Activated CD8-positive, alpha-beta T cell treated with anti-CD3 and anti-CD28 coated beads for 36 hours (primary cell): ENCODE measurements around the gene PMEPA1. TPM values are rescaled to one million over a fixed set of nuclear protein-coding genes. Genes with fewer than 3 reads are reported as not detected.

ENCODE experiments used
- ATAC-seq: fragments of 200-7000 bp; cut with Tn5 transposase; one replicate; pipeline ENCODE4 v1.10.0; 2021; ENCODE audit warnings: mild to moderate bottlenecking, moderate library complexity
- CTCF ChIA-PET: fragments of 350-600 bp; sonication (Branson Sonifier 250); formaldehyde crosslinking; loops from one replicate; lab custom pipeline; 2021; ENCODE audit warnings: antibody characterized with exemption; lab: Charles Lee
- POLR2A ChIA-PET: fragments of 350-600 bp; sonication (Branson Sonifier 250); formaldehyde crosslinking; loops from one replicate; lab custom pipeline; 2021; ENCODE audit warnings: antibody characterized with exemption; lab: Charles Lee
- DNase-seq: peaks from one replicate; pipeline ENCODE4 v3.0.0-alpha.2; 2020
- H3K27ac Mint-ChIP-seq: one replicate; pipeline ENCODE4 v1.8.0; 2021; ENCODE audit warnings: mild to moderate bottlenecking, mixed read lengths
- H3K27me3 Mint-ChIP-seq: one replicate; pipeline ENCODE4 v1.8.0; 2021; ENCODE audit warnings: mixed read lengths
- H3K36me3 Mint-ChIP-seq: one replicate; pipeline ENCODE4 v1.8.0; 2021; ENCODE audit warnings: low read depth, mixed read lengths
- H3K4me1 Mint-ChIP-seq: one replicate; pipeline ENCODE4 v1.8.0; 2021; ENCODE audit warnings: low read depth, mixed read lengths
- H3K4me3 Mint-ChIP-seq: one replicate; pipeline ENCODE4 v1.8.0; 2021; ENCODE audit warnings: mild to moderate bottlenecking, moderate library complexity, mixed read lengths
- H3K9me3 Mint-ChIP-seq: one replicate; pipeline ENCODE4 v1.8.0; 2021; ENCODE audit warnings: mixed read lengths
- intact Hi-C: fragments of 100-400 bp; cut with micrococcal nuclease; formaldehyde crosslinking; loops from one replicate; pipeline ENCODE4 v1.10.0; 2022
- total RNA-seq, 2 experiments: library from RNA; stranded (reverse); gene quantifications; one replicate each; pipeline ENCODE4 v1.2.3, GENCODE V29; 2021
- TF ChIP-seq, protein P1 (sequence below): fragments of 200-600 bp; IDR thresholded peaks from one replicate; pipeline ENCODE4 v1.8.0; 2022; ENCODE audit warnings: antibody characterized with exemption, mild to moderate bottlenecking

PMEPA1 gene
- total RNA-seq, 2 experiments from 2014 or later: 1.7 to 2.0 TPM

DNA sequence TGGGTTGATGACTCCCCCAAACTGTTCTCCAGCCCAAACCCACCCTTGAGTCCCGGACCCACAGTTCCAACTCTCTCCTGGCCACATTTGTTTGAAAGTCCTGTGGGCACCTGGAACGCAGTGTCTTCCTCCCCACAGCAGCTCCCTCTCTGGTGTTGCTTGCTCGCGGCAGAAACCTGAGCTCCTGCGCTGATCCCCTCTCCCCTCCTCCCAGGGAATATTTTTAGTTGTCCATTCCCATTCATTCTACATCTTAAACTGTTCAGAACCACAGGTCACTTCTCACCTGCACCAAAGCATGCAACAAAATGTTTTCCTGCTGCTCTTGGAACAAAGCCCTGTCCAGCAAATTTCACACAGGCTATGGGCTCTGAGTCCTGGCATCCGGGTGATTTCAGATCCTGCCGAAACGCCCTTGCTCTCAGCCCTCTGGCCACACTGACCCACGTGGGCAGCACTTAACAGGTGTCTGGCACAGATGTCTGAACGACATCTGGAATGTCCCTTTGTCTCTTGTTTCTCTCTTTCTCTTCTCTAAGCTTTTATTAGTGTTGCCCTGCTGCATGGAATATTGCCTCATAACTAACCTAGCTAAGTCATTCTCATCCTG is 27.0 kb upstream of the PMEPA1 start:
- ATAC-seq (no peak), DNase-seq (no peak)
- H3K36me3 Mint-ChIP-seq: no peaks in the 10 kb centered on the region
- TF ChIP-seq, protein P1, sequence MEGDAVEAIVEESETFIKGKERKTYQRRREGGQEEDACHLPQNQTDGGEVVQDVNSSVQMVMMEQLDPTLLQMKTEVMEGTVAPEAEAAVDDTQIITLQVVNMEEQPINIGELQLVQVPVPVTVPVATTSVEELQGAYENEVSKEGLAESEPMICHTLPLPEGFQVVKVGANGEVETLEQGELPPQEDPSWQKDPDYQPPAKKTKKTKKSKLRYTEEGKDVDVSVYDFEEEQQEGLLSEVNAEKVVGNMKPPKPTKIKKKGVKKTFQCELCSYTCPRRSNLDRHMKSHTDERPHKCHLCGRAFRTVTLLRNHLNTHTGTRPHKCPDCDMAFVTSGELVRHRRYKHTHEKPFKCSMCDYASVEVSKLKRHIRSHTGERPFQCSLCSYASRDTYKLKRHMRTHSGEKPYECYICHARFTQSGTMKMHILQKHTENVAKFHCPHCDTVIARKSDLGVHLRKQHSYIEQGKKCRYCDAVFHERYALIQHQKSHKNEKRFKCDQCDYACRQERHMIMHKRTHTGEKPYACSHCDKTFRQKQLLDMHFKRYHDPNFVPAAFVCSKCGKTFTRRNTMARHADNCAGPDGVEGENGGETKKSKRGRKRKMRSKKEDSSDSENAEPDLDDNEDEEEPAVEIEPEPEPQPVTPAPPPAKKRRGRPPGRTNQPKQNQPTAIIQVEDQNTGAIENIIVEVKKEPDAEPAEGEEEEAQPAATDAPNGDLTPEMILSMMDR: no peak
- no peaks in the 10 kb centered on the region for H3K9me3 Mint-ChIP-seq
- H3K27me3 Mint-ChIP-seq: peaks cover 8% of the 10 kb centered on the region
- no peaks in the 10 kb centered on the region for H3K4me1 Mint-ChIP-seq
- no peak overlapping the region for H3K4me3 Mint-ChIP-seq
- H3K27ac Mint-ChIP-seq: no peak overlapping the region
- POLR2A ChIA-PET: interaction anchor here (1.2 kb wide), 1 partner anchor 55 kb away, joined by 3 read pairs; no protein-coding TSS in a partner anchor
- CTCF ChIA-PET: no interaction called here
- intact Hi-C loops: no loop called here

DNA sequence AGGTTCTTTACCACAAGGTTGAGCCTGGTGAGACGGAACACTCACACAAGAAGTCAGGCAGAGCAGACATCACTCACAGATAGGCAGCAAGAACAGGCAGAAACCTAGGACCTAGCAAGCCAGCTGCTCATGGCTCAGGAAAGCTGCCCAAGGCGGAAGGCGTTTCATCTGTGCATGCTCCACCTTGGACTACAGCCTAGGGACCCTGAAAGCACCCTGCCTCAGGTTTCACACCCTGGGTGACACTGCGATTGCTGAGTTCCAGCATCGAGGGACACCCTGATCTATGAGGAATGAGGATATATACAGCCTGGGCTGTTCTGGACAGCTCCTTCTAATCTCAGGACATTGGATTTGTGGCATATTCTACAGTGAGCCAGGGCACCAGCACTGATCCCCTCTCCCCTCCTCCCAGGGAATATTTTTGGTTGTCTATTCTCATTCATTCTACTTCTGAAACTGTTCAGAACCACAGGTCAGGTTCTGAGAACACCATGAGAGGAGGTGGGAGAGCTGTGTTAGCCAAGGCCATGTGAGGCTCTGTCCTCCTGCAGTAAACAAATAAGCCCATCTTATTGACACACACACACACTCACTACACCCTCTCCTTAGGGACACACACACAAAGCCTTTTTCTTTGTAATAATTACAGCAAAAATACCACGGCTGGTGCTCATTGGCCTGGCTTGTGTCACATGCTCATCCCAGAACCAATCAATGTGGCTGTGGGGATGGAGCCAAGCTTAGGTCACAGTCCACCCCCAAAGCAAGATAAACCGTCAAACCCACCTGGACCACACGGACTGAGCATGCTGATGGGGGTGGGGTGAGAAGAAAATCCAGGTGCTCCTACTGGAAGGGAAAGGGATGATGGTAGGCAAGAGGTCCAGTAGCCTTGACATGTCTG is 26.3 kb upstream of the PMEPA1 start:
- intact Hi-C loops: no loop called here
- Mint-ChIP-seq H3K9me3 (no peaks in the 10 kb centered on the region), H3K4me1 (no peaks in the 10 kb centered on the region), H3K36me3 (no peaks in the 10 kb centered on the region), H3K27ac (no peak overlapping the region), H3K4me3 (no peak overlapping the region), H3K27me3 (peaks cover 6% of the 10 kb centered on the region)
- ChIA-PET CTCF (no interaction called here), POLR2A (no interaction called here)
- ATAC-seq (no peak), DNase-seq (no peak)
- TF ChIP-seq, protein P1: no peak

DNA sequence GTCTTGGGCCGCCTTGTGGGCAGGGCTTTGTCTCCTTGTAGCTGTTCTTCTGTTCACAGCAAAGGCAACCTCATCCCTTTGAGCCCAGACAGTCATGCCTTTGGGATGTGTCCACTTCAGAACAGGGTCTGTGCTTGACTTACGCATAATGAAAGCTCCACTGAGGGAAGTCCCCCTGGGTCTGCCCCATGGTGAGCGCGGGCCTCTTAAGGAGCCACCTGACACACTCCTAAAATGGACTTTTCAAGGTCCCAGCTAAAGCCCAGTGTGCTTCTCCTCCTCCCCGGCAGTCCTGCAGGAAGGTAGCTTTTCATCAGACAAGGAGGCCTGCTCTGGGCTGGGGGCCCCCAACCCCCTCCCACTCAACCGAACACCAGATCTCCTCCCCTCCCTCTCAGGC is 24.9 kb upstream of the PMEPA1 start:
- no peak for ATAC-seq
- H3K27me3 Mint-ChIP-seq: peaks cover 6% of the 10 kb centered on the region

DNA sequence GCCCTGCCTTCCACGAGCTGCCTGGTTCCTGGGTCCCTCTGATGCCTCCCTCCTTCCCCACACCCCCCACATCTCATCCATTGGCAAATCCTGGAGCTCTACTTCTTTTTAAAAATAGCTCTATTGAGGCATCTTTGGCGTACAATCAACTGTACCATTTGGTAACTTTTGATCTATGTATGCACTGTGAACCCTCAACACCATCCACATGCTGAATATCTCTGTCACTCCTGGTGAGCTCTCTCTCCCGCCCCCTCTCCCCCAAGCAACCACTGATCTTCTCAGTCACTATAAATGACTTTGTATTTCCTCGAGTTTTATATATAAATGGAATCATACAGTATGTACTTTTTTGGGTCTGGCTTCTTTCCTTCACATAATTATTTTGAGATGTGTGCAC is 22.4 kb upstream of the PMEPA1 start:
- Mint-ChIP-seq H3K27me3 (peaks cover 4% of the 10 kb centered on the region), H3K36me3 (no peaks in the 10 kb centered on the region), H3K4me1 (no peaks in the 10 kb centered on the region), H3K4me3 (no peak overlapping the region), H3K9me3 (no peaks in the 10 kb centered on the region), H3K27ac (no peak overlapping the region)
- ATAC-seq (no peak), DNase-seq (no peak)
- TF ChIP-seq, protein P1: no peak
- CTCF ChIA-PET: no interaction called here
- intact Hi-C loops: no loop called here
- POLR2A ChIA-PET: no interaction called here

More for the DNA sequence above, 24.9 kb upstream of the PMEPA1 start:
- Mint-ChIP-seq H3K9me3 (no peaks in the 10 kb centered on the region), H3K27ac (no peak overlapping the region), H3K4me1 (no peaks in the 10 kb centered on the region), H3K36me3 (no peaks in the 10 kb centered on the region), H3K4me3 (no peak overlapping the region)
- intact Hi-C loops: no loop called here
- POLR2A ChIA-PET: no interaction called here
- CTCF ChIA-PET: no interaction called here
- no peak for DNase-seq
- TF ChIP-seq, protein P1: no peak

DNA sequence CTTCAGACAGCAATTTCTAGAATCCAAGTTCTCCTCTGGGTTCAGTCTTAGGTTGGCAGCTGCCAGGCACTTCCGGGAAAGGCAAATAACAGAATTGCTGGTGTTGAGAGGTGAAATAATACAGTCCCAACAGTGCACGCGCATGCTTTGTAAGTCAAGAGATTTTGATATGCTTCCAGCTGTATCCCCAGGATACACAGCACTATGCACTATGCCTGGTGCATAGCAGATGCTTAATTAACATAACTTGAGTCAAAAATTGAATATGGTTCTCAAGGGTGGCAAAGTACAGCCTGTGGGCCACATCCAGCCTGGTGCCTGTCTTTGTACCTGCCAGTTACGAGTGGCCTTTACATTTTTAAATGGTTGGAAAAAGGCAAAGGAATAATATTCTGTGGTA is 18.9 kb upstream of the PMEPA1 start:
- Mint-ChIP-seq H3K36me3 (no peaks in the 10 kb centered on the region), H3K27me3 (peaks cover 5% of the 10 kb centered on the region), H3K9me3 (no peaks in the 10 kb centered on the region), H3K27ac (no peak overlapping the region), H3K4me3 (no peak overlapping the region), H3K4me1 (no peaks in the 10 kb centered on the region)
- DNase-seq (no peak), ATAC-seq (no peak)
- POLR2A ChIA-PET: no interaction called here
- CTCF ChIA-PET: no interaction called here
- TF ChIP-seq, protein P1: no peak
- intact Hi-C loops: no loop called here
